ENCODE results near the gene ZFYVE27. TPM values are rescaled to one million over a fixed set of nuclear protein-coding genes. Genes with fewer than 3 reads are reported as not detected.

The ZFYVE27 gene
- total RNA-seq, 1 experiment from 2014 or later, result 41.6 TPM

DNA sequence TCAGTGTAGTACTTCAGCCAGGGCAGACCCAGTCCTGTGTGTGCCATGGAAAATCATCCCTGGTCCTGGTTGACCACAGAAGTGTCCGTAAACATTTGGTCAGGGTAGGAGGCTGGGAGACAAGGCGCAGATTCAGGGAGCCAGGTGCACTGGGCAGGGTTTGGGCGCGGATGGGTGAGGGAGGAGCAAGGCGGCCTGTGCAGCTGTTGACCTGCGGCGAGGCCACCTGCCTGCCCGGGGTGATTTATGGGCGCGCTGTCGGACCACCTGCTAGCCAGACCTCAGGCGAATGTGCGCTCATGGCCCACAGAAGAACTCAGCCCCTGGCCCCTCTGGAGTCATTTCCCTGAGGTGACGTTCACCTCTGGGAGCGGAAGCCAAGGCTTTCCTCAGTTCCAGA is 28.3 kb downstream of the ZFYVE27 start:
- TF ChIP-seq, protein P1, sequence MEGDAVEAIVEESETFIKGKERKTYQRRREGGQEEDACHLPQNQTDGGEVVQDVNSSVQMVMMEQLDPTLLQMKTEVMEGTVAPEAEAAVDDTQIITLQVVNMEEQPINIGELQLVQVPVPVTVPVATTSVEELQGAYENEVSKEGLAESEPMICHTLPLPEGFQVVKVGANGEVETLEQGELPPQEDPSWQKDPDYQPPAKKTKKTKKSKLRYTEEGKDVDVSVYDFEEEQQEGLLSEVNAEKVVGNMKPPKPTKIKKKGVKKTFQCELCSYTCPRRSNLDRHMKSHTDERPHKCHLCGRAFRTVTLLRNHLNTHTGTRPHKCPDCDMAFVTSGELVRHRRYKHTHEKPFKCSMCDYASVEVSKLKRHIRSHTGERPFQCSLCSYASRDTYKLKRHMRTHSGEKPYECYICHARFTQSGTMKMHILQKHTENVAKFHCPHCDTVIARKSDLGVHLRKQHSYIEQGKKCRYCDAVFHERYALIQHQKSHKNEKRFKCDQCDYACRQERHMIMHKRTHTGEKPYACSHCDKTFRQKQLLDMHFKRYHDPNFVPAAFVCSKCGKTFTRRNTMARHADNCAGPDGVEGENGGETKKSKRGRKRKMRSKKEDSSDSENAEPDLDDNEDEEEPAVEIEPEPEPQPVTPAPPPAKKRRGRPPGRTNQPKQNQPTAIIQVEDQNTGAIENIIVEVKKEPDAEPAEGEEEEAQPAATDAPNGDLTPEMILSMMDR (IDR thresholded peaks at IDR 0.05; ENCODE audit: insufficient read depth in 1 of 2, low read depth in 1 of 2, low read length in 1 of 2, severe bottlenecking in 1 of 2, unreplicated experiment in 1 of 2), result no peak
- ChIA-PET POLR2A (no interaction called here), CTCF (no interaction called here)
- Histone ChIP-seq H3K4me1 (peaks cover 13% of the 10 kb centered on the region), H3K9me3 (no peaks in the 10 kb centered on the region), H3K4me3 (ENCODE audit: low read depth, low read length) (no peak overlapping the region), H3K36me3 (ENCODE audit: control insufficient read depth, insufficient read depth, low read length) (peaks cover 3% of the 10 kb centered on the region), H3K27me3 (replicated peaks; ENCODE audit: control insufficient read depth, insufficient read depth, low read length) (no peaks in the 10 kb centered on the region)
- BruUV-seq (replicated peaks), result no TSS peak
- H3K9me3 Mint-ChIP-seq (ENCODE audit: unreplicated experiment), result no peaks in the 10 kb centered on the region
- H3K27ac Mint-ChIP-seq (ENCODE audit: unreplicated experiment), result peak overlapping the region; percentile 47
- H3K4me3 Mint-ChIP-seq (ENCODE audit: unreplicated experiment), result no peak overlapping the region
- H3K4me1 Mint-ChIP-seq (ENCODE audit: low read depth, unreplicated experiment), result peaks cover 9% of the 10 kb centered on the region
- intact Hi-C loops (cut with micrococcal nuclease; ENCODE audit: unreplicated experiment), result no loop called here
- DNase-seq, result no peak
- peaks cover 31% of the 10 kb centered on the region for H3K36me3 Mint-ChIP-seq (ENCODE audit: insufficient read depth, unreplicated experiment)
- H3K27me3 Mint-ChIP-seq (ENCODE audit: insufficient read depth, unreplicated experiment), result peaks cover 1% of the 10 kb centered on the region

DNA sequence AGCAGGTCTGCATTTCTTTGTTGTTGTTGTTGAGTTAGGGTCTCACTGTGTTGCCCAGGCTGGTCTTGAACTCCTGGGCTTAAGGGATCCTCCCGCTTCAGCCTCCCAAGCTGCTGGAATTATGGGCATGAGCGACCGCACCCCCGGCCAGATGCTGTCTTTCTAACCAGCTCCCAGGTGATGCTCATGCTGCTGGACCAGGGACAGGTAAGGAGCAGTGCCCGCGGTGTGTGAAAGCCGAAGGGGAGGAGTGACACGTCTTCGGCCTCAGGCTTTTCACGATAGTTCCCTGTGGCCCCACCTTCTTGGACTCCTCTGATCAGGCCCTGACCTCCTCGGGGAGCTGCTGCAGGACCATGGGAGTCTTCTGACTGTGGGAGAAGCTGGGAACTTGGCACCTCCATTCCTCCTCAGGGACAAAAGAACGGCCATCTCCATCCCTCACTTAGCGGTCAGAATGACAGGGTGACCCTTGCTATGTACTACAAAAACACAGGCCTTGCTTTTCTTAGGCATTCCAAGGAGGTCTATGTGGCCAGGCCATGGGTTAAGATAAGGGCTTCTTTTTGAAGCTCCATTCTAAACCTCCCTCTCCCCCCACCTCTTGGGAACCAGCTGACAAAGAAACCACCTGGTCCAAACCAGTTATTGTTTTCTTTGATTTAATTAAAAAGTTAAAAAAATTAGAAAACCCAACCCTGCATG is 29.3 kb downstream of the ZFYVE27 start:
- no peak overlapping the region for H3K4me3 Mint-ChIP-seq (ENCODE audit: unreplicated experiment)
- ChIA-PET POLR2A (interaction anchor here (0.6 to 0.8 kb wide), 2 partner anchors 11 to 29 kb away, joined by 3 read pairs; partner anchors contain the start of gene ZFYVE27), CTCF (no interaction called here)
- no peak for DNase-seq
- peaks cover 9% of the 10 kb centered on the region for H3K4me1 Mint-ChIP-seq (ENCODE audit: low read depth, unreplicated experiment)
- BruUV-seq (replicated peaks), result no TSS peak
- peaks cover 28% of the 10 kb centered on the region for H3K36me3 Mint-ChIP-seq (ENCODE audit: insufficient read depth, unreplicated experiment)
- no peaks in the 10 kb centered on the region for H3K9me3 ChIP-seq
- intact Hi-C loops (cut with micrococcal nuclease; ENCODE audit: unreplicated experiment), result no loop called here
- H3K4me3 ChIP-seq (ENCODE audit: low read depth, low read length), result no peak overlapping the region
- H3K27ac Mint-ChIP-seq (ENCODE audit: unreplicated experiment), result no peak overlapping the region
- peaks cover 3% of the 10 kb centered on the region for H3K36me3 ChIP-seq (ENCODE audit: control insufficient read depth, insufficient read depth, low read length)
- H3K4me1 ChIP-seq, result peaks cover 16% of the 10 kb centered on the region
- TF ChIP-seq, protein P1 (IDR thresholded peaks at IDR 0.05; ENCODE audit: insufficient read depth in 1 of 2, low read depth in 1 of 2, low read length in 1 of 2, severe bottlenecking in 1 of 2, unreplicated experiment in 1 of 2), result no peak
- peaks cover 2% of the 10 kb centered on the region; the same call in 1 of the 2 replicates for H3K27me3 ChIP-seq (replicated peaks; ENCODE audit: control insufficient read depth, insufficient read depth, low read length)
- H3K9me3 Mint-ChIP-seq (ENCODE audit: unreplicated experiment), result no peaks in the 10 kb centered on the region
- peaks cover 8% of the 10 kb centered on the region for H3K27me3 Mint-ChIP-seq (ENCODE audit: insufficient read depth, unreplicated experiment)

DNA sequence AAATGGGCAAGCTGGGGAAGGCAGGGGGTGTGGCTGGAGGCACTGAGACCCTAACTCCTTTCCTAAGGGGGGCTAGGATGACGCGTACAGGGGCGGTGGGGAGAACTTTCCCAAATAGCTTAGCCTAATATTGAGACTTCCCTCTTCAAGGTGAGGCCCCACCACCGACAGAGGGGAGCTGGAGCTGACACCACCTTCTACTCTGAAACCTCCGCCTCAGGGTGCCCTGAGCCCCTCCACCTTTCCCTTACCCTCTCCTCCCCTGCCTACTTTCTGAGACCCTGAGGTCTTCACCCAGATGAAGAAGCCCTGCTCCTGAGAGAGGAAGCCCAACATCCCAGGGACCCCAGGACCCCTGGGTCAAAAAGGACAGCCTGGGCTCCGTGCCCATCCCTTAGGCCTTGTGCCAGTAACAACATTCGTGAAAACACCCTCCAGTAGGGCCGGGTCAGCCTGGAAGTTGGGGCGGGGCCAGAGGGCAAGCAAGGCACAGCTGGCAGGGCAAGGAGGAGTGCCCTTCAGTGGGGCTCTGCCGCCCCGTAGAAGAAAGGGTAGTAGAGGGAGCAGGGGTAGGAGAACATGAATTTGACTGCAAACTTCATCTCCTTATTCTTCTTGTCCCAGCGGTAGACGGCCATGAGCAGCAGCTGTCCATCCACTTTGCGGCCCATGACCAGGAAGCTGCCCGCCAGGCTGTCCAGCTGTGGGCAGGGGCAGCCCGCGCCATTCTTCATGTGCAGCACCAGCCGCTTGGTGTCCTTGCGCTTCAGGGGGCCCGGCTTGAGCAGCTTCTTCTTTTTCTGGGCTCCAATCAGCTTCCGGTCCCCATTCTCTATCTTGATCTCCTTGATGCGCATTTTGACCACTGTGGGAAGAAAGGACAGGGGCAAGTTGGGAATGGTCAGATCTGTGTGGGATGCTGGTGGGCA is 30.3 kb downstream of the ZFYVE27 start:
- no peak overlapping the region for H3K27ac Mint-ChIP-seq (ENCODE audit: unreplicated experiment)
- Histone ChIP-seq H3K4me1 (peaks cover 17% of the 10 kb centered on the region), H3K36me3 (ENCODE audit: control insufficient read depth, insufficient read depth, low read length) (no peaks in the 10 kb centered on the region; the same call in 1 of the 2 replicates), H3K27me3 (replicated peaks; ENCODE audit: control insufficient read depth, insufficient read depth, low read length) (peaks cover 2% of the 10 kb centered on the region; the same call in 1 of the 2 replicates), H3K4me3 (ENCODE audit: low read depth, low read length) (no peak overlapping the region), H3K9me3 (no peaks in the 10 kb centered on the region)
- intact Hi-C loops (cut with micrococcal nuclease; ENCODE audit: unreplicated experiment), result no loop called here
- H3K9me3 Mint-ChIP-seq (ENCODE audit: unreplicated experiment), result no peaks in the 10 kb centered on the region
- ChIA-PET CTCF (no interaction called here), POLR2A (interaction anchor here (0.6 kb wide), 1 partner anchor 46 kb away, joined by 6 read pairs; no protein-coding TSS in a partner anchor)
- peaks cover 11% of the 10 kb centered on the region for H3K27me3 Mint-ChIP-seq (ENCODE audit: insufficient read depth, unreplicated experiment)
- H3K4me1 Mint-ChIP-seq (ENCODE audit: low read depth, unreplicated experiment), result peaks cover 13% of the 10 kb centered on the region
- no peak overlapping the region for H3K4me3 Mint-ChIP-seq (ENCODE audit: unreplicated experiment)
- H3K36me3 Mint-ChIP-seq (ENCODE audit: insufficient read depth, unreplicated experiment), result peaks cover 22% of the 10 kb centered on the region
- DNase-seq, result no peak
- TF ChIP-seq, protein P1 (IDR thresholded peaks at IDR 0.05; ENCODE audit: insufficient read depth in 1 of 2, low read depth in 1 of 2, low read length in 1 of 2, severe bottlenecking in 1 of 2, unreplicated experiment in 1 of 2), result no peak
- no TSS peak for BruUV-seq (replicated peaks)
